Upper lobe of right lung (tissue), 1 donor: Measurements from ENCODE around the gene MARK4. TPM values are rescaled to one million over a fixed set of nuclear protein-coding genes. Genes with fewer than 3 reads are reported as not detected.
"Not testable (repeated sequence)": the region's sequence is repeated elsewhere in the genome, so short reads cannot be mapped to it uniquely, and the experiment has no call there.

ENCODE experiments used
- ATAC-seq: fragments of 200-7000 bp; cut with Tn5 transposase; one replicate; pipeline ENCODE4 v1.9.1; 2020; ENCODE audit warnings: mild to moderate bottlenecking, moderate library complexity
- DNase-seq: peaks from one replicate; pipeline ENCODE4 v3.0.0-alpha.2; 2020
- H3K27ac ChIP-seq: fragments of 200-600 bp; one replicate; pipeline ENCODE4 v1.8.0; 2022
- H3K27me3 ChIP-seq: fragments of 200-600 bp; one replicate; pipeline ENCODE4 v1.8.0; 2022; ENCODE audit warnings: mild to moderate bottlenecking
- H3K36me3 ChIP-seq: fragments of 200-600 bp; one replicate; pipeline ENCODE4 v1.8.0; 2022
- H3K4me1 ChIP-seq: fragments of 200-600 bp; one replicate; pipeline ENCODE4 v1.8.0; 2022
- H3K4me3 ChIP-seq: fragments of 200-600 bp; one replicate; pipeline ENCODE4 v1.8.0; 2022; ENCODE audit warnings: mild to moderate bottlenecking
- H3K9me3 ChIP-seq: fragments of 200-600 bp; one replicate; pipeline ENCODE4 v1.8.0; 2022
- intact Hi-C: fragments of 100-400 bp; cut with DNase I; formaldehyde crosslinking; loops from one replicate; pipeline ENCODE4 v1.11.0; 2022
- total RNA-seq: library from RNA; stranded (reverse); fragmentation: NEBNext Ultra II Directional; extraction: Animal tissue kit (Norgen Biotek cat#: 25700); gene quantifications from one replicate; pipeline ENCODE4 v1.2.1, GENCODE V29; 2021
- TF ChIP-seq, protein P1 (sequence below): fragments of 200-600 bp; IDR thresholded peaks from one replicate; pipeline ENCODE4 v1.8.0; 2022; ENCODE audit warnings: antibody characterized with exemption
- donor health status: DM: no; HTN: yes; CAD: no; lungs with severe emphysema.

Gene MARK4
- total RNA-seq, 1 donor from 2014 or later = 30.0 TPM

- Histone ChIP-seq H3K27me3 (no peaks in the 10 kb centered on the region), H3K36me3 (no peaks in the 10 kb centered on the region), H3K4me3 (no peak overlapping the region), H3K27ac (no peak overlapping the region), H3K4me1 (no peaks in the 10 kb centered on the region), H3K9me3 (no peaks in the 10 kb centered on the region)
- ATAC-seq = no peak
- DNase-seq = no peak
- intact Hi-C loops = no loop called here
- TF ChIP-seq, protein P1, sequence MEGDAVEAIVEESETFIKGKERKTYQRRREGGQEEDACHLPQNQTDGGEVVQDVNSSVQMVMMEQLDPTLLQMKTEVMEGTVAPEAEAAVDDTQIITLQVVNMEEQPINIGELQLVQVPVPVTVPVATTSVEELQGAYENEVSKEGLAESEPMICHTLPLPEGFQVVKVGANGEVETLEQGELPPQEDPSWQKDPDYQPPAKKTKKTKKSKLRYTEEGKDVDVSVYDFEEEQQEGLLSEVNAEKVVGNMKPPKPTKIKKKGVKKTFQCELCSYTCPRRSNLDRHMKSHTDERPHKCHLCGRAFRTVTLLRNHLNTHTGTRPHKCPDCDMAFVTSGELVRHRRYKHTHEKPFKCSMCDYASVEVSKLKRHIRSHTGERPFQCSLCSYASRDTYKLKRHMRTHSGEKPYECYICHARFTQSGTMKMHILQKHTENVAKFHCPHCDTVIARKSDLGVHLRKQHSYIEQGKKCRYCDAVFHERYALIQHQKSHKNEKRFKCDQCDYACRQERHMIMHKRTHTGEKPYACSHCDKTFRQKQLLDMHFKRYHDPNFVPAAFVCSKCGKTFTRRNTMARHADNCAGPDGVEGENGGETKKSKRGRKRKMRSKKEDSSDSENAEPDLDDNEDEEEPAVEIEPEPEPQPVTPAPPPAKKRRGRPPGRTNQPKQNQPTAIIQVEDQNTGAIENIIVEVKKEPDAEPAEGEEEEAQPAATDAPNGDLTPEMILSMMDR = no peak
Measured at GRCh38 chr19:45306518-45307027, 55.5 kb downstream of the MARK4 start.

DNA sequence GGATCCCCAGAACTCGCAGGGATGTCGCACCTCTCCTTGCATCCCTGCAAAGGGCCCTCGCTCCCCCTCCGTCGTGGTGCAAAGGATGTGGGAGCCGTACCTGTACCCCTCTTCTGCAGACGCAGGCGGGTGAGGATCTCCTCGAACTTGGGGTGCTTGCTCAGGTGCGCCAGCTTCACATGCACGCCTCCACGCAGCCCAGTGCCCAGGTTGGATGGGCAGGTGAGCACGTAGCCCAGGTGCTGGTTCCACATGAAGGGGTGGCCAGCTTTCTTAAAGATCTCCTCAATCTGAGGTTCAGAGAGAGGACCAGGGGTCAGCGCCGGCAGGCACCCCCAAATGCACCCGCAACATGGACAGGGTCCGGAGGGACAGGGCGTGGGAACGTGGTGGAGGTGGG lies 56.3 kb downstream of the MARK4 start:
- H3K36me3 ChIP-seq = no peaks in the 10 kb centered on the region
- no peaks in the 10 kb centered on the region for H3K4me1 ChIP-seq
- intact Hi-C loops = no loop called here
- H3K9me3 ChIP-seq = no peaks in the 10 kb centered on the region
- H3K27ac ChIP-seq = no peak overlapping the region
- DNase-seq (no peak), ATAC-seq (no peak)
- TF ChIP-seq, protein P1 = no peak
- H3K4me3 ChIP-seq = no peak overlapping the region
- no peaks in the 10 kb centered on the region for H3K27me3 ChIP-seq

GRCh38 chr19:45309322-45309721 lies 58.3 kb downstream of the MARK4 start:
- H3K27me3 ChIP-seq, H3K36me3 ChIP-seq, H3K4me3 ChIP-seq, ATAC-seq, intact Hi-C loops, H3K27ac ChIP-seq, H3K4me1 ChIP-seq, DNase-seq, H3K9me3 ChIP-seq: not testable (repeated sequence)

GRCh38 chr19:45311621-45312020 lies 60.5 kb downstream of the MARK4 start:
- no peaks in the 10 kb centered on the region for H3K9me3 ChIP-seq
- no peaks in the 10 kb centered on the region for H3K4me1 ChIP-seq
- H3K27ac ChIP-seq = no peak overlapping the region
- no peak overlapping the region for H3K4me3 ChIP-seq
- H3K27me3 ChIP-seq = peaks cover 8% of the 10 kb centered on the region
- ATAC-seq (peak; percentile 51), DNase-seq (no peak)
- TF ChIP-seq, protein P1 = no peak
- H3K36me3 ChIP-seq = no peaks in the 10 kb centered on the region
- intact Hi-C loops = no loop called here

DNA sequence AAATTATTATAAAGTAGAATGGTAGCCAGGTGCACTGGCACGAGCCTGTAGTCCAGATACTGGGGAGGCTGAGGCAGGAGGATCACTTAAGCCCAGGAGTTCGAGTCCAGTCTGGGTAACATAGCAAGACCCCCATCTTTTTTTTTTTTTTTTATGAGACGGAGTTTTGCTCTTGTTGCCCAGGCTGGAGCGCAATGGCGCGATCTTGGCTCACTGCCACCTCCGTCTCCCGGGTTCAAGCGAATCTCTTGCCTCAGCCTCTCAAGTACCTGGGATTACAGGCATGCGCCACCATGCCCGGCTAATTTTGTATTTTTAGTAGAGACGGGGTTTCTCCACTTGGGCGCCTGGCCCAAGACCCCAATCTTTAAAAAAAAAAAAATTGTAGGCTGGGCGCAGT lies 61.2 kb downstream of the MARK4 start:
- H3K36me3 ChIP-seq, intact Hi-C loops, ATAC-seq, DNase-seq, H3K27ac ChIP-seq, H3K4me3 ChIP-seq, H3K4me1 ChIP-seq, H3K9me3 ChIP-seq: not testable (repeated sequence)
- peaks cover 14% of the 10 kb centered on the region for H3K27me3 ChIP-seq

- no peak for DNase-seq
- no peak for ATAC-seq
- Histone ChIP-seq H3K27me3 (peaks cover 23% of the 10 kb centered on the region), H3K4me1 (no peaks in the 10 kb centered on the region), H3K4me3 (no peak overlapping the region), H3K27ac (no peak overlapping the region), H3K9me3 (no peaks in the 10 kb centered on the region), H3K36me3 (no peaks in the 10 kb centered on the region)
- TF ChIP-seq, protein P1 = no peak
- intact Hi-C loops = no loop called here
Measured at GRCh38 chr19:45314708-45315245, 63.7 kb downstream of the MARK4 start.

DNA sequence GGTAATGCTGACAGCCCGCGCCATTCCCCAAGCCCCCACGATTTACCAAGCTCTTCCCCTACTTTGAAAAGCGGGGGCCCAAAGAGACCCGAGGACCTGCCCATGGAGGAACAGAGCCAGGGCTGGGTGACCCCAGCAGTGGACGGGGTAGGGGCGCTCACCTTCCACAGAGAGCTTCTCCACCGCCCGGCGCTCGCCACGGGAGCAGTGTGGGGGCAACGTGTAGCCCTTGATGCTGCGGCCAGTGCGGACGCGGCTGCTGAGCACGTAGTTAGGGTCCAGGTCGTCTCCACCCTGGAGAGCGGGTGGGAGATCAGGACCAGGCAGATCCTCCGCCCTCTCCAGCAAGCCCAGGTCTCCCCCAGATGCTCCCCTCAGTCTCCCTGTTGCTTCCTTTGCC lies 64.2 kb downstream of the MARK4 start:
- Histone ChIP-seq H3K9me3 (no peaks in the 10 kb centered on the region), H3K4me1 (no peaks in the 10 kb centered on the region), H3K27me3 (peaks cover 23% of the 10 kb centered on the region), H3K27ac (no peak overlapping the region), H3K36me3 (no peaks in the 10 kb centered on the region), H3K4me3 (no peak overlapping the region)
- ATAC-seq (no peak), DNase-seq (no peak)
- intact Hi-C loops = no loop called here
- TF ChIP-seq, protein P1 = no peak
